ENCODE measurements around the gene NET1.

NET1 gene

GRCh38 chr10:5446390-5446926 lies 34.1 kb downstream of the NET1 start:
- H3K27ac Mint-ChIP-seq = peak overlapping the region; percentile 35
- H3K27me3 Mint-ChIP-seq = no peaks in the 10 kb centered on the region
- H3K4me3 Mint-ChIP-seq = peak overlapping the region; percentile 80
- H3K4me1 Mint-ChIP-seq = peaks cover 44% of the 10 kb centered on the region
- H3K36me3 Mint-ChIP-seq = no peaks in the 10 kb centered on the region
- peak; percentile 90 for ATAC-seq
- H3K9me3 Mint-ChIP-seq = no peaks in the 10 kb centered on the region

- no peak overlapping the region for H3K27ac Mint-ChIP-seq
- ATAC-seq = no peak
Observed at GRCh38 chr10:5447056-5447455, 34.7 kb downstream of the NET1 start.

DNA sequence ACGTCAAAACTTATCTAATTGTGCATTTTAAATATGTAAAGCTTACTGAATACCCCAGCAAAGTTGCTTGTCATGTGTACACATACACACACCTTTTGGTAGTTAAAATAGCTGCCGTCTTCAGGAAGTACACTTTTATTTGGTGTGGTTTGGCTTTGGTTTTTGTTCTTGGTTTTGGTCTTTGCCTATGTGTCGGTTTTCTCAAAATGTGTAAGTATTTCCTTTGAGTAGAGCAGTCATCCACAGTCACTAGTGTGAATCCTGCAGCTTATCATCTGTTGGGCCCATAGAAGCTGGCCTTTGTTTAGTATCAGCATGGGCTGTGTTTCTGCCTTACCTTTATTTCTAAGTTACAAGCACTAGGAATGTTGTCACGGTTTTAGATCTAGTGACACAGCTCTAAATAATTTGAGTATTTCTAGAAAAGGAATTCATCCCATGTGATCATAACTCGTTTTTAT lies 35.3 kb downstream of the NET1 start:
- ATAC-seq = peak; percentile 66
- Mint-ChIP-seq H3K4me1 (peaks cover 40% of the 10 kb centered on the region), H3K36me3 (peaks cover 6% of the 10 kb centered on the region), H3K27me3 (no peaks in the 10 kb centered on the region), H3K4me3 (peak overlapping the region; percentile 58), H3K9me3 (no peaks in the 10 kb centered on the region), H3K27ac (no peak overlapping the region)

More at GRCh38 chr10:5447056-5447455, 34.7 kb downstream of the NET1 start:
- H3K27me3 Mint-ChIP-seq = no peaks in the 10 kb centered on the region
- H3K4me3 Mint-ChIP-seq = peak overlapping the region; percentile 80
- no peaks in the 10 kb centered on the region for H3K9me3 Mint-ChIP-seq
- peaks cover 44% of the 10 kb centered on the region for H3K4me1 Mint-ChIP-seq
- peaks cover 1% of the 10 kb centered on the region for H3K36me3 Mint-ChIP-seq

DNA sequence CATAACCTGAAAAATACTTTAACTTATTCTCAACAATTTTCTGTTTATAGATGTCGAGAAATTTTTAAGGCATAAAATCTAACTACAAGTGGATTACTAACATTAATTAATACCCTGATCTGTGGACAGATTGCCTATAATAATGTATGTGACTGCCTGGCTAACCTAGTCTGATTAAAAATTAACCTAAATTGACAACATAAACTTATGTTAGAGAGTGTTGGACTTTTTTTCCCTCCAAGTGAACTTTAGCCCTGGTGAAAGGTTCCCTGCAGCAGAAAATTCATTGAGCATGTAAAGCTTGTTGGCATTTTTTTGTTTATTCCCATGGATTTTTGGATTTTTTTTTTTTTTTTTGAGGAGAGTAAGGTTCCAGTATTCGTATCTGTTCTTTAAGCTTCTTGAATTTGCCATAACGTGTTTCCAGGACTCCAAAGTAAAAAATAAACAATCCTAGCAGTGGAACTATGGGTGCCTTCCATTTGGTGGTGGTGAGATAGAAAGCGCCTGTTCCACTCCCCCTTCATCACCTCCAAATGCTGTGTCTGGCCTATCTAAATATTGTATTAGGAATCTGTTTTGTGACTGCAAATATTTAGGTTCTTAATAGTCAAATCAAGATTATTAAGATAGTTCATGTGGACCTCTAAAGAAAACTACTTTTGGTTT lies 36.1 kb downstream of the NET1 start:
- no peak overlapping the region for H3K4me3 Mint-ChIP-seq
- no peak overlapping the region for H3K27ac Mint-ChIP-seq
- H3K9me3 Mint-ChIP-seq = no peaks in the 10 kb centered on the region
- peaks cover 6% of the 10 kb centered on the region for H3K36me3 Mint-ChIP-seq
- peaks cover 32% of the 10 kb centered on the region for H3K4me1 Mint-ChIP-seq
- no peaks in the 10 kb centered on the region for H3K27me3 Mint-ChIP-seq
- ATAC-seq = no peak

DNA sequence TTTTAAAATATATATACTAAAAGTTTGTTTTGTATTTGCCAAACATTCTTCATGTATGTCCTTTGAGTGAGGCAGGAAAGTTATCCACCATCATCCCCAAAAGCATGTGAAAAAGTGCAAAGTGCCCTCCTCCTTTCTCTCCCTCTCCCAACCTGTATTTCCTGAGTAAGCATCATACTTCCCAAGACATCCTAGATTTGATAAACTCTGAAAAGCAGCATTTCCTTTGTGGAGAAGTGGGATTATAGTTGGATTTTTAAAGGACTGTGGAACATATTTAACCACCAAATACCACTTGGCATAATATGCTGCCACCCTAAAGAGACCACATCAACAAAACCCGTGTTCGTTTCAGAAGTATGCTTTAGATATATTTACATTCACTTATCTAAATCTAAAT lies 36.9 kb downstream of the NET1 start:
- Mint-ChIP-seq H3K4me1 (peaks cover 25% of the 10 kb centered on the region), H3K27me3 (no peaks in the 10 kb centered on the region), H3K27ac (no peak overlapping the region), H3K9me3 (no peaks in the 10 kb centered on the region), H3K4me3 (no peak overlapping the region), H3K36me3 (peaks cover 11% of the 10 kb centered on the region)
- ATAC-seq = no peak

GRCh38 chr10:5449823-5450222 lies 37.5 kb downstream of the NET1 start:
- peaks cover 11% of the 10 kb centered on the region for H3K36me3 Mint-ChIP-seq
- H3K27ac Mint-ChIP-seq = no peak overlapping the region
- H3K27me3 Mint-ChIP-seq = no peaks in the 10 kb centered on the region
- H3K4me3 Mint-ChIP-seq = no peak overlapping the region
- ATAC-seq = no peak
- H3K4me1 Mint-ChIP-seq = peaks cover 19% of the 10 kb centered on the region
- no peaks in the 10 kb centered on the region for H3K9me3 Mint-ChIP-seq

DNA sequence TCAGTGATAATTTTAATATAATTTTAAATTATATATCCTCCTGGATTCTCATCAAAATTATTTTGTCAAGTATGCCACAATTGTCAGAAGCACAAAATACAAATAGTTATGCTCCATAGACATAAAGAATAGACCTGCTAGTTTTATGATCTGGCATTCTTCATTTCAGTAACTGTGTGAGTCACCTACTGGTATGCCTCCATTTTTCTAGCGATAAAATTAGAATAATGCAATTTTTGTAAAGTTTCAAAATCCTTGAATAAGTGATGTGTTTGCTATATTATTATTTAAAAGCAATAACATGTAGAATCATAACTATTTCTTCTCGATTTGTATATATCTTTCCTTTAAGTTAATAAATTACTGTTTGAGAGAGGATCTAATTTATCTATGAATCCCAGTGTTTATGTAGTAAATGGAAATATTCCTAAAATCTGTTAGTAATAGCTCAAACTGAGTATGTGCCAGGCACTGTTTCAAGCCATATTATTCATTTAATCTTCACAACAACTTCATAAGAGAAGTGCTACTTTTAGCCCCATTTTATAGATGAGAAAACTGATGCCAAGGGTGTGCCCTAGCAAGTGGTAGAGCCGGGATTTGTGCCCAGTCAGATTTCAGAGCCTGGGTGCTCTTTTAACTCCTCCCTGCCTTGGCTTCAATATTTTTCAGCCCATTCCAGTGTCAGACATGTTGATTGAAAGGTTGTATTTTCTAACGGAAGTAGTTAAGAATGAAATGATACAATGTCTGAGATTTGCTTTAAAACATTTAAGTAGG lies 38.4 kb downstream of the NET1 start:
- H3K27ac Mint-ChIP-seq = no peak overlapping the region
- no peaks in the 10 kb centered on the region for H3K9me3 Mint-ChIP-seq
- H3K36me3 Mint-ChIP-seq = peaks cover 12% of the 10 kb centered on the region
- no peaks in the 10 kb centered on the region for H3K27me3 Mint-ChIP-seq
- peaks cover 15% of the 10 kb centered on the region for H3K4me1 Mint-ChIP-seq
- no peak overlapping the region for H3K4me3 Mint-ChIP-seq
- no peak for ATAC-seq

DNA sequence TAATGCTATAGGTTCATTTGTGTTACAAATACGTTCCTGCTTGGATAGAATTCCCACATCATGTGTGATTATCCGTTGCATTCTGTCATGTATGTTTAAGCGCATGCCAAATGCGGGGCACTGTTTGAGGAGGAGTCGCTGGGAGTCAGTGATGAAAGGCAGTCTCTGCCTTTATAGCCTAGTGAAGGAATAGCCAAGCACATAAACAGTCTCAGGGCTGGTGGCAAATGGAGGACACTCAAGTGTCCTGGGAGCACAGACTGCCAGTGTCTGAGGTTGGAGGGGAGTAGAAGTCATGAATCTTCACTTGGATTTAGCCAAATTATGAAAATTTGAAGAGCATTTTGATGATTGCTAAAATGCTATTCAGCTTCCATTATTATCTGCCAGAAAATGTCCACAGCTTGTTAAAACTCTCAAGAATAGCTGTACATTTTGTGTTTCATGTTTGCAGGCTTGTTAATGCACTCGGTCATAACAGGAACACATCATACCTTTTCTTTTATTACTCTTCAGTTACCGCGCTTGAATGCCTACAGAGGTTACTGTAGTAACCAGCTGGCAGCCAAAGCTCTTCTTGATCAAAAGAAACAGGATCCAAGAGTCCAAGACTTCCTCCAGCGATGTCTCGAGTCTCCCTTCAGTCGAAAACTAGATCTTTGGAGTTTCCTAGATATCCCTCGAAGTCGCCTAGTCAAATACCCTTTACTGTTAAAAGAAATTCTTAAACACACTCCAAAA lies 41.6 kb downstream of the NET1 start:
- Mint-ChIP-seq H3K27ac (no peak overlapping the region), H3K36me3 (peaks cover 30% of the 10 kb centered on the region), H3K9me3 (no peaks in the 10 kb centered on the region), H3K4me3 (no peak overlapping the region), H3K4me1 (no peaks in the 10 kb centered on the region), H3K27me3 (no peaks in the 10 kb centered on the region)
- no peak for ATAC-seq

GRCh38 chr10:5456563-5456962 lies 44.2 kb downstream of the NET1 start:
- ATAC-seq = no peak
- no peak overlapping the region for H3K27ac Mint-ChIP-seq
- H3K9me3 Mint-ChIP-seq = no peaks in the 10 kb centered on the region
- H3K4me3 Mint-ChIP-seq = no peak overlapping the region
- no peaks in the 10 kb centered on the region for H3K27me3 Mint-ChIP-seq
- peaks cover 3% of the 10 kb centered on the region for H3K4me1 Mint-ChIP-seq
- H3K36me3 Mint-ChIP-seq = peaks cover 30% of the 10 kb centered on the region

GRCh38 chr10:5457741-5458140 lies 45.4 kb downstream of the NET1 start:
- no peak overlapping the region for H3K27ac Mint-ChIP-seq
- H3K4me3 Mint-ChIP-seq = no peak overlapping the region
- H3K4me1 Mint-ChIP-seq = peaks cover 12% of the 10 kb centered on the region
- H3K36me3 Mint-ChIP-seq = peaks cover 25% of the 10 kb centered on the region
- H3K9me3 Mint-ChIP-seq = no peaks in the 10 kb centered on the region
- H3K27me3 Mint-ChIP-seq = no peaks in the 10 kb centered on the region
- ATAC-seq = no peak

DNA sequence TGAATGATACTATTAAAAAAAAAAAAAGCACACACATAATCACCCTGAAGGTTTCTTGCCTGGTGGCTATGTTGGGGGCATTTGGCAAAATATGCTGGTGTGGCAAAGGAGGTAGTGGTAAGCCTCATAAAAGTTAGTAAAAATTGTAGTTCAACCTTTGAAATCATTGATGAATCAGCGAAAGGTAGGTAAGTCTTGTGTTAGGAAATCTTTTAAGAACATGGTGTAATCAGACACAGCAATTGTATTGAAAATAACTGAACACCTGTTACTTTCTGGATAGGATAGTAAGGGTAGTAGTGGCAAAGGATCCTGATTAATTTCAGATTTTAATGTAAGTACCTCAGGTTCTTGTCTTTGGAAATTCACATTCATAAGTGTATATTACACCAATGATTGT lies 46.1 kb downstream of the NET1 start:
- Mint-ChIP-seq H3K4me3 (no peak overlapping the region), H3K27ac (no peak overlapping the region), H3K36me3 (peaks cover 25% of the 10 kb centered on the region), H3K9me3 (no peaks in the 10 kb centered on the region), H3K27me3 (peaks cover 3% of the 10 kb centered on the region), H3K4me1 (peaks cover 12% of the 10 kb centered on the region)
- ATAC-seq = no peak

DNA sequence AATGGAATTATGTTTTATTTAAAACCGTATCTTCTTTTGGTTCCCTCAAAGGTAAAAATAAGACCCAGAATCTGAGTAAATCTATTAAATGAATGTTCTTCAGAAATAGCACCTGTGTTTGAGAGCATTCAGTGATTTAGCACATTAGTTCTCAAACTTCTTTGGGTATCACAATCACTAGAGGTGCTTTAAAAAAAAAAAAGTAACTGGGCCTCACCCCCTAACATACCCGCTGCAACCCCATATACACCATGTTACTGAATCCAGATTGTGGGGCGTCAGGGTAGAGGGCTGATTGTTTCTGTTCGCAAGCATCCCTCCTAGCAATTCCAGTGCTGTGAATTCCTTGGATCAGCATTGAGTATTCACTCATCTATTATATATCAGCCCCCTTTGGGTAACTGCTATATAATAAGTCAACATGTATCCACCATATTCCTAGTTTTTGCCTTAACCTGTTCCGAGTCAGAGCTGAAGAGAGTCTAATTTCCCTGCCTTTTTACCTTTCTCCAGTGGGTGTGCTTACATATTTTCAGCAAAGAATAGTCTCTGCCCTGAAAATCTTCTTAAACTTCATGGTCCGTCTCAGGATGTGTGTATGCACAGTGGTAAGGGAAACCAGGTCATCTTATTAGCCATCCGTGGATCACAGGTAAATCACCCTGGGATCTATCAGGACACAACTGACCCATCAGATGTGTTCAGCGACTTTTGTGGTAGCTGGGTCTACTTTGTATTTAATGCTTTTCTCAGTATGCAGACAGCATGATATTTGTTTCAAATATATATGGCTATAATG lies 46.8 kb downstream of the NET1 start:
- no peak overlapping the region for H3K4me3 Mint-ChIP-seq
- H3K27ac Mint-ChIP-seq = no peak overlapping the region
- ATAC-seq = no peak
- peaks cover 9% of the 10 kb centered on the region for H3K27me3 Mint-ChIP-seq
- peaks cover 19% of the 10 kb centered on the region for H3K36me3 Mint-ChIP-seq
- peaks cover 12% of the 10 kb centered on the region for H3K4me1 Mint-ChIP-seq
- no peaks in the 10 kb centered on the region for H3K9me3 Mint-ChIP-seq

GRCh38 chr10:5460468-5461202 lies 48.3 kb downstream of the NET1 start:
- Mint-ChIP-seq H3K36me3 (peaks cover 19% of the 10 kb centered on the region), H3K9me3 (no peaks in the 10 kb centered on the region), H3K4me1 (peaks cover 12% of the 10 kb centered on the region), H3K27me3 (peaks cover 9% of the 10 kb centered on the region), H3K4me3 (no peak overlapping the region), H3K27ac (no peak overlapping the region)
- no peak for ATAC-seq

DNA sequence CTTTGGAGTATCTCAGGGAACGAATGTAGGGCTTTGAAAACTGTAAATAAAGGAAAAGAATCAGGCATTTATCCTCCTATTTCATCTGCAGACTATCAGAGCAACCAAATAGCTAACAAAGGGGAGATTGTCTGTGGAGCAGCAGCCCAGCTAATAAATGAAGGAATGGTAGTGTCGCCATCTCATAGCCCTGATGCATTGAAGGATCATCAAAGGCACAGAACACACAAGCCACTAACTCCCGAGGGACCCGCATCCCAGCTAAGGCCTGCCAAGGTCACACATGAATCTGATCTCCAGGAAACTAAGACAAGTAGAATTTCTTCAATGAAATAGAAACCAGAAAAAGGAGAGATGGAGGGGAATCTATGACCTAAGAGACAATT lies 48.8 kb downstream of the NET1 start:
- Mint-ChIP-seq H3K36me3 (peaks cover 15% of the 10 kb centered on the region), H3K27ac (no peak overlapping the region), H3K27me3 (peaks cover 9% of the 10 kb centered on the region), H3K9me3 (no peaks in the 10 kb centered on the region), H3K4me1 (peaks cover 12% of the 10 kb centered on the region), H3K4me3 (no peak overlapping the region)
- ATAC-seq = no peak
